HG02642 (cell line): ENCODE data around the gene A1BG.
A peak's percentile ranks its signal among the peaks of the same experiment; 100 is the strongest.
"Not testable (repeated sequence)": the region's sequence is repeated elsewhere in the genome, so short reads cannot be mapped to it uniquely, and the experiment has no call there.

Experiments
- ATAC-seq: cut with Tn5 transposase; IDR thresholded peaks from one replicate; pipeline ENCODE4 v1.9.1; 2021; ENCODE audit warnings: mild to moderate bottlenecking; ENCODE audit not compliant: unreplicated experiment, poor library complexity

The A1BG gene

DNA sequence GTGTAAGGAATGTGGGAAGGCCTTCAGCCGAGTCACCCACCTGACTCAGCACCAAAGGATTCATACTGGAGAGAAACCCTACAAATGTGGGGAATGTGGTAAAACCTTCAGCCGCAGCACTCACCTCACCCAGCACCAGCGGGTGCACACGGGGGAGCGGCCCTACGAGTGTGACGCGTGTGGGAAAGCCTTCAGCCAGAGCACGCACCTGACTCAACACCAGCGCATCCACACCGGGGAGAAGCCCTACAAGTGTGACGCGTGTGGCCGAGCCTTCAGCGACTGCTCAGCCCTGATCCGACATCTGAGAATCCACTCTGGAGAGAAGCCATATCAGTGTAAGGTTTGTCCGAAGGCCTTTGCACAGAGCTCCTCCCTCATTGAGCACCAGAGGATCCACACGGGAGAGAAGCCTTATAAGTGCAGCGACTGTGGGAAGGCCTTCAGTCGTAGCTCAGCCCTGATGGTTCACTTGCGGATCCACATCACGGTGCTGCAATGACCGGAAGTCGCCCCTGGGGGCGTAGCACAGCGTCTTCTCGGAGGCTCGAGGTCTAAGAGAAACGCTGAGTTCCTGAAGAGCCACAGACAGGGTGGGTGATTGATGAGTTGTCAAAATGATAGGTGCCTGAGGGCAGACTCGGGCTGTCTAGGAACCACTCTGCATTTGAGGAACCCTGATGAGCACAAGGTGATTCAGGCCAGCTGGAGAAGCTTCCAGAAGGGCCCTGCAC, 14.3 kb downstream of the A1BG start:
- no peak for ATAC-seq

DNA sequence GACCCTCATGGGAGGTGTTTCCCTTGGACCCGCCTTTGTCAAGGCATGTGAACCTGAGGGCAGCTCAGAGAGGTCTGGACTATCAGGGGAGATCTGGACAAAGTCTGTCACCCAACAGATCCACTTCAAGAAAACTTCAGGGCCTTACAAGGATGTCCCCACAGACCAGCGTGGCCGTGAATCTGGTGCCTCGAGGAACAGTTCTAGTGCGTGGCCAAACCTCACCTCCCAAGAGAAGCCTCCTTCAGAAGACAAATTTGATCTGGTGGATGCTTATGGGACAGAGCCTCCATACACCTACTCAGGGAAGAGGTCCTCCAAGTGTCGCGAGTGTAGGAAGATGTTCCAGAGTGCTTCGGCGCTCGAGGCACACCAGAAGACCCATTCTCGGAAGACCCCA, 15.0 kb downstream of the A1BG start:
- ATAC-seq = no peak

DNA sequence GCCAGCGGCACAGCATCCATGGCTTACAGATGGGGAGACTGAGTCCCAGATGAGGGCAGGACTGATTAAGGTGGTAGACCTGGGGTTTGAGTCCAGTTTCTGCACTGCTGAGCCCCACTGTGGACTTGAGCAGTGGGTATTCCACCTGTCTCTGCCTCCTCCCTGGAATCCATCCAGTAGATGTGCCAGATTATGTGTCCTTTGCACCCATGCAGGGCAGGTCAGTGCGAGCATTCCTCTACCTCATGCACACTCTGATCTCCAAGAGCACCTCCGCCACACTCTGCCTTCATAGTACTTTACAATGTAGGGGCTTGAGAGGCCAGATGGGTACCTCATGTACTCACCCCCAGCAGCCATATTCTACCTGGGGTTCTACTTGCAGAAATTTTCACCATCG, 16.5 kb downstream of the A1BG start:
- ATAC-seq = no peak

DNA sequence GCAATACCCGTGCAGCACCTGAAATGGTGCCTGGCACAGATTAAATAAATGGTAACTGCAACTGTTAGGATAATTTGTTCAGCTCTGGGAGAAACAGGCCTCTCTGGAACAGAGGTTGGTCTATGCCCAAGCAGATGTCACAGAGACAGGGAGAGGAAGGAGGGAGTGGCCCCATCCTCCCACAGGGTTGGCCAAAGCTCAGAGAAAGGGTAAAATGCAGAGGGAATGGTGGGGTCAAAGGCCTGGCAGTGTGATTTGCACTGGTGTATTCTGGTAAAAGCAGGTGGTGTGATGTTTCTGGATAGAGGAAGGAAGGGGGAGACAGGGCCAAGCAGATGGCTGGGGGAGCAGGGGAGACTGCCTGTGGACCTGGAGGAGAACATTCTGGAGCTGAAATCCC, 17.1 kb downstream of the A1BG start:
- no peak for ATAC-seq

DNA sequence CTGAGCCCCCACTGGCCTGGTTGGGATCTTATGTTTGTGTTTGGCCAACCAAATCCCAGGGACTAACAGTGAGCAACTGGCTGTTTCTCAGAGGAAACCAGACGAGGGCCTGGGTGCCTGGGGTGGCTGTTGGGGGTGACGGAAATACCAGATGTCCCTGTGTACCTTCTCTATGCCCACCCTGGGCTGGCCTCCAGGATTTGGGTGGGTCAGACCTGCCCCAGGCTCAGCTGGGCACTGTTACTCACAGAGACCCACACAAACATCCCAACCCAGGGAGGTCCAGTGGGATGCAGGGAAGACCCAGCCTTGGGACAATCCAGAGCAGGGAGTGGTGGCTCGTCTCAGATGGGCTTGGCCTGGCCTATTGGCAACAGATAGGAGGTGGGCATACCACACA, 17.7 kb downstream of the A1BG start:
- no peak for ATAC-seq

DNA sequence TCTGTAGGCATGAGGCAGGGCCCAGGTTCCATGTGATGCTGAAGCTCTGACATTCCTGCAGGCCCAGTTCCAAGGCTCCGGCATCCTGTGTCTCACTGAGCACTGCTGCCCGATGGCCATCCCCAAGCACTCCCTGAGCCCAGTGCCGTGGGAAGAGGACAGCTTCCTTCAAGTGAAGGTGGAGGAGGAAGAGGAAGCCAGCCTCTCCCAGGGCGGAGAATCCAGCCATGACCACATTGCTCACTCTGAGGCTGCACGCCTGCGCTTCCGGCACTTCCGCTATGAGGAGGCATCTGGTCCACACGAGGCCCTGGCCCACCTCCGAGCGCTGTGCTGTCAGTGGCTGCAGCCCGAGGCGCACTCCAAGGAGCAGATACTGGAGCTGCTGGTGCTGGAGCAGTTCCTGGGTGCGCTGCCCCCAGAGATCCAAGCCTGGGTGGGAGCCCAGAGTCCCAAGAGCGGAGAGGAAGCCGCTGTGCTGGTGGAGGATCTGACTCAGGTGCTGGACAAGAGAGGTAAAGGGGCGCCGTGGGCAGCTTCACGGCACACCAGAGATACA, 18.5 kb downstream of the A1BG start:
- ATAC-seq = no peak

DNA sequence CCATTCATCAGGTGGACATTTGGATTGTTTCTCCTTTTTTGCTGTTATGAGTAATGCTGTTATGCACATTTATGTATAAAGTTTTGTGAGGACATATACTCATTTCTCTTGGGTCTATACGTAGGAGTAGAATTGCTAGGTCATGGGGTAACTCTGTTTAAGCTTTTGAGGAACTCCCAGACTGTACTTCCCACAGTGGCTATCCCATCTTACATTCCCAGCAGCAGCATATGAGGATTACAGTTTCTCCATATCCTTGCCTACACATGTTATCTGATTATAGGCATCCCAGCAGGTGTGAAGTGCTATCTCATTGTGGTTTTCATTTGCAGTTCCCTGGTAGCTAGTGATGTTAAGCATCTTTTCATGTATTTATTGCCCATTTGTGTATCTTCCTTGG, 20.6 kb downstream of the A1BG start:
- ATAC-seq = no peak

DNA sequence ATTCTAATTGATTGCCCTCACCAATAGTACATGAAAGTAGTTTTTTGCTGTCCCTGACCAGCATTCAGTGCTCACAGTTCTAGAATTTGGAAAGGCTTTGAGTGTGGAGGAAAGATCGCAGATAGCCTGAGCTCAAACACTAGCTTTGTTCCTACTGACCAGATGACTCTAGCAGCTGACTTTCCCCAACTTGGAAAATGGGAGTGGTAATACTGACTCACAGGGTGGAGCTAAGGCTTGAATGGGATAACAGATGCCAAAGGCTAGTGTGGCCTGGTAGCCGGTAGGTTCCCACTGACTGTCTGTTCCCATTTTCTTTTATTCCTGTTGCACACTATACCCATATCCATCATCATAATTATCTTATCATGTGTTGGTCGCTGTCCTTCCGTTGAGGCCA, 22.8 kb downstream of the A1BG start:
- no peak for ATAC-seq

DNA sequence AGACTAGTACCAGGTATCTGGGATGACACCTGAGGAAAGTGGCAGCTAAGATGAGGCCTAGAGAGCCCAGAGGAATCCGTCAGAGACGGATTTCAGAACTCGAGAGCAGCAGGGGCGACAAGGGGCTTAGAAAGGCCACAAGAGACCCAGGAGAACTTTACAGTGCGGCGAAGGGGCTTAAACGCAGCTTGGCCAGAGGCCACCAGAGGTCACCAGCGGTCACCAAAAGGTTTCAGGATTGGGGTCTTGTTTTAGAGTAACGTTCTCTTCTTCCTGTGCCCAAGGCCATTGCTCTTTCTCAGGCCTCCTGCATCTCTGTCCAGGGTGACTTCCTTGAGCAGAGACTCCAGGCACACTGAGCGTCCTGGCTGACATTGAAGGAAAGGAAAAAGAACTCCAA, 24.3 kb downstream of the A1BG start:
- ATAC-seq = no peak

DNA sequence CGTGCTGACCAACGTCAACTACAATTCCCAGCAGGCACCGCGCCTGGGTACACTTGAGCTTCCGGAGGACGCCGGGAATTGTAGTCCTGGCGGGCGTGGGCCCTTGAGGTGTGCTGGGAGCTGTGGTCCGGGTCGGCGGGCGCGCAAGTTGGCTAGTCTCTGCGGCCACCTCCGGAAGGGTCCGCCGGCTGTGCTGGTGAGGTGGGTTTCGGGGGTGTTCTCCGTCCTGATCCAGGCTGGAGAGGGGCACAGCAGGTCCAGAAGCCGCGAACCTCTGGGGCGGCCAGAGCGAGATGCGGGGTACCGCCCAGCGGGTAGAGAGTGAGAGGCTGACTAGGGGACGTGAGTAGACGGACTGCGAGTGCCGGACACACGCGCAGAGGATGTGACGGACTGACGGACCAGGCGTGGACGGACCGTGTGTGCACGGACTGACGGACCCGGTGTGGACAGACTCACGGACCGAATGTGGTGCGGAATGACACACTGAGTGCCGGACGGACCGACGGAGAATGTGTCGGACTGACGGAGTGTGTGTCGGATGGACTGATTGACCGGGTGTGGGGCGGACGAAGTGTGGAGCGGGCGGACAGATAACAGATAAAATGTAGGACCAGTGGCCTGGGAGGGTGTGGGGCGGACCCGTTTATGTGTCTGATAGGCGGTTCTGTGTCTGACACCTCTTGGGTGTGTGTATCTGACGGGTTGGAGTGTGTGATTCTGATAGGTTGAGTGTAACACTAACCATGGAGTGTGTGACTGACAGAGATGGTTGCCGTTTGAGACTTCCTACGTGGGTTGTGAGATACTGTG, 26.2 kb downstream of the A1BG start, which contains the start of gene ZSCAN22:
TSS of gene ZSCAN22 (plus strand) at position 81 of the 813 bp plus-strand sequence. CDS start 7,809 bp downstream, outside the sequence.
- ATAC-seq = peak; percentile 88

DNA sequence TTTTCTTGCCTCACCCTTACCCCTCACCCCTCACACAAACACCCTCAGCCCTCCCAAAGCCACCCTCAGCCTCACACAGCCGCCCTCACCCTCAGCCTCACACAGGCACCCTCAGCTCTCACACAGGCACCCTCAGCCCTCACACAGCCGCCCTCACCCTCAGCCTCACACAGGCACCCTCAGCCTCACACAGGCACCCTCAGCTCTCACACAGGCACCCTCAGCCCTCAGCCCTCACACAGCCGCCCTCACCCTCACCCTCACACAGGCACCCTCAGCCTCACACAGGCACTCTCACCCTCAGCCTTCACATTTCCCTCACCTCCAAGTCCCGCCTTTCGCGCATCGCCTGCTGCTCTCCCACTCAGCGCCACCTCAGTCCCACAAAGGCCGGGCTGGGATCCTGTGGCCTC, 26.8 kb downstream of the A1BG start:
- peak; percentile 1 for ATAC-seq

DNA sequence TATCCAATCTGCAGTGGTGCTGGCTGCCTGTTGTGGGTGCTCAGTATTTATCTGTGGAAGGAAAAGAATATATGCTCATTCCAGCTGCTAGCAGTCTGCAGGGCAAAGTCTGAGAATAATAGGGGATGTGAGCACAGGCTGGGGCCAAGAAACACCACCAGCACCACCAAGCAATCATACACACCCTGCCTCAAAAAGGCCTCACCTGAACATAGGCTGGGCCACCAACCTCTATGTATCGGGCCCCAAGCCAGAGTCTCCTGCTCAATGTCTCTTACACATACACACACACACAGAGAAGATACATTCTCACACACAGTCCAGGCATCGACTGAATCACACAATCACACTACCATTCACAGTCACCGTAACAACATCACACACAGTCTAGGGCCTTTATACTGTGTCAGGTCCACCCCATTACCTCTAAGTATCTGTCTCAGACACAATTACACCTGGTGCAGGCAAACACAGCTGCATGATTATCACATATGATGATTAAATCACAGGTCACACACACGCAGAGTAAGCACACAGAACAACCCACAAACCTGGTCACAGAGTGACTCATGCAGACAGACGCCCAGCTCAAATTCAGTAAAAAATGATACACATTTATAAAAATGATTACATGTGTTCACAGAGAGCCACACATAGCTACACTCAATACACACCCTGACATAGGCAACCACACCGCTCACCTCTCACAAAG, 27.8 kb downstream of the A1BG start:
- ATAC-seq = no peak

DNA sequence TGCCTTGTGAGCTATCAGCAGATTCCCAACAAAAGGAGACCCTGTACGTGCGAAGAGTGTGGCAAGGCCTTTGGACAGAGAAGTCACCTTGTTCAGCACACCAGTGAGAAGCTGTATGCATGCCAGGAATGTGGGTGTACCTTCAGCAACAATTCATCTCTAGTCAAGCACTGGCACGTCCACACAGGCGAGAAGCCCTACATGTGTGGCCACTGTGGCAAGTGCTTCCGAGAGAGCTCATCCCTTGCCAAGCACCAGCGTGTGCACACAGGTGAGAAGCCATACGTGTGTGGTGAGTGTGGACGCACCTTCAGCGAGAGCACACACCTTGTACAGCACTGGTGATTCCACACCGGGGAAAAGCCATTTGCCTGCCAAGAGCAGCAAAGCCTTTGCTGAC, 34.1 kb downstream of the A1BG start:
- ATAC-seq = no peak

DNA sequence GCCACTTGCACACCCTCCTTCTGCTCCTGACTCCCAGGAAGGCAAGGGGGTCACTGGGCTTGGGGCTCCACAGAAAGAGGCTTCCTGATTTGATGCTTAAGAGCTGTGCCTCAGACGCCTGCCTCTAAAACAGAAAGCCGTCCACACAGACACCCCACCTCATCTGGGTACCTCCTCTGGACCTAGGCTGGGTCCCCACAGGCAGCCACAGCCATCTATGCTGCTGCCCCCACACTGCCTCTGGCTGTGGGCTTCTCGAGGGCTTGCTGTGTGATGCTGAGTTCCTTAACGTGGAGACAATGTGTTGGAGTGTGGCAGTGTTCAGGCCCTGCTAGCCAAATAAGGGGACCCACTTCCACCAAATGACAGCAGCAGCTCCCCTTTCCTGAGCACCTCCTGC, 35.0 kb downstream of the A1BG start:
- ATAC-seq = no peak

DNA sequence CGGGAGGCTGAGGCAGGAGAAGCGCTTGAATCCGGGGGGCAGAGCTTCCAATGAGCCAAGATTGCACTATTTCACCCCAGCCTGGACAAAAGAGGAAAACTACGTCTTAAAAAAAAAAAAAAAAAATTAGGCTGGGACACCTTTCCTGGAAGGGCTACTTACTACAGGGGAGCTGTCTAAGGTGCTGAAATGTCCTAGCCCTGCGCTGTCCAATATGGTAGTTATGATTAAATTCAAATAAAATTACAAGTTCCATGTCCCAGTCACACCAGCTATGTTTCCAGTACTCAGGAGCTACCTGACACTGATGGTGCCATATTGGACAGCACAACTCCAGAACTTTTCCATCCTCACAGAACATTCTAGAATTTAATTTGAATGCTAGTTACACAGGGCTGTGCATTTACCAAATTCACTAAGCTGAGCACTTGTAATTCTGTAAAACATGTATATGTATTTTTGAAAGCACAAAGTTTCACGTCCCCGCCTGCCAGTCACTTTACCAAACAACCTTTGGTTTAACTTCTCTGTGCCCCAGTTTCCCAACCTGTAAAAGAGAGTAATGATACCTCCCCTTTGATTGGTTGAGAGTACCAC, 35.7 kb downstream of the A1BG start:
- ATAC-seq = no peak

DNA sequence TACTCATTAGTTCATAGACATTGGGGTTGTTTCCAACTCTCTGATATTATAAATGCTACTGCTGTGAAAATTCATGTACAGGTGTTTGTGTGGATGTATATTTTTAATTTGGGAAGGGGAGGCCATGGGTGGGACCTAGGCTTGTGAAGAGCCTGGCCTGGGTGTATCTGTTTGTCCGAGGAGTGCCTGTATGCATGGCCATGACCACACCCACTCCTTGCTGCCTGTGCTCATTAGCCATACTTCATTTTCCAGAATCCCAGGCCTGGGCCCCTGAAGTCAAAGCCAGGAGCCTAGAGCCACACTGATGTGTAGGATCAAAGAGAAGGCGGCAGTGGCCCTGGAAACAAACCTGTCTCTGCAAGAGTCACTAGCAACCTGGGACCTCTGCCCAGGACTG, 37.7 kb downstream of the A1BG start:
- no peak for ATAC-seq

DNA sequence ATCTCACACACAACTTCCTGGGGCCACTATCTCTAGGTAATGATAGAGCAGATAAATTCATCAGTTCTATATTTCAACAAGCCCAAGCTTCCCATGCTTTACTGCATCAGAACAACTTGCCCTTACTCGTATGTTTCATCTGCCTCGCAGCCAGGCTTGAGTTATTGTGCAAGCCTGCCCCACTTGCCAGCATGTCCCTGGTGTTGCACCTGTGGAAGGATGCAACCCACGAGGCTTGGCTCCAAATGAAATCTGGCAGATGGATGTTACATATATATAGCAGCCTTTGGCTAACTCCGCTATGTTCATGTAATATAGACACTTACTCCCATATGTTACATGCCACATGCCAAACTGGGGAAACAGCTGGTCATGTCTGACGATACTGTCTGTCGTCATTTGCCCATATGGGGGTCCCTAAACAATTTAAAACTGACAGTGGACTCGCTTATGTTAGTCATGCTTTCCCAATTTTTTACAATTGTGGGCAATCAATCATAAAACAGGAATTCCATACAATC, 41.9 kb downstream of the A1BG start:
- no peak for ATAC-seq

DNA sequence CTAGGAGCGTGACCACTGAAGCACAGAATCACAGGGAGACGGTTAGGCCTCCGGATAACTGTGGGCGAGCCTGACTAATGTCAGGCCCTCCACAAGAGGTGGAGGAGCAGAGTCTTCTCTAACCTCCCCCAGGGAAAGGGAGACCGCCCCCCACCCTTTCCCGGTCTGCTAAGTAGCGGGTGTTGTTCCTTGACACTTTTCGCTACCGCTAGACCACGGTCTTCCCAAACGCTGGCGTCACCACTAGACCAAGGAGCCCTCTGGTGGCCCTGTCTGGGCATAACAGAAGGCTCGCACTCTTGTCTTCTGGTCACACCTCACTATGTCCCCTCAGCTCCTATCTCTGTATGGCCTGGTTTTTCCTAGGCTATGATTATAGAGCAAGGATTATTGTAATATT, 42.6 kb downstream of the A1BG start:
- not testable (repeated sequence) for ATAC-seq

DNA sequence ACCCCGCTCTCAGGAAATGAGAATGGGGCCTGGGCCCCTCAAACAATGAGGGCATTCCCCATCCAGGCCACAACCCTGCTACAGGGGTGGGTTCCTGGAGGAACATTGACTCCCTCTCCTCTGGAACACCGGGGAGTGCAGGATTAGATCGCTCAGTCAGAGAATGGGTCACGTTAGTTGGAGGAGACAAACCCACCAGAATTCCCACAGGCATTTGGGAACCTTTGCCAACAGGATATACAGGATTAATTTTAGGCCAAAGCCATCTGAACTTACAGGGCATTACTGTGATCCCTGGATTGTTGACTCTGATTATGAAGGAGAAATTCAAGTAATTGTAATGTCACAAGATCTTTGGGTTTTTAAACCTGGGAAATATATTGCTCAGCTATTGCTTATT, 45.6 kb downstream of the A1BG start:
- no peak for ATAC-seq

DNA sequence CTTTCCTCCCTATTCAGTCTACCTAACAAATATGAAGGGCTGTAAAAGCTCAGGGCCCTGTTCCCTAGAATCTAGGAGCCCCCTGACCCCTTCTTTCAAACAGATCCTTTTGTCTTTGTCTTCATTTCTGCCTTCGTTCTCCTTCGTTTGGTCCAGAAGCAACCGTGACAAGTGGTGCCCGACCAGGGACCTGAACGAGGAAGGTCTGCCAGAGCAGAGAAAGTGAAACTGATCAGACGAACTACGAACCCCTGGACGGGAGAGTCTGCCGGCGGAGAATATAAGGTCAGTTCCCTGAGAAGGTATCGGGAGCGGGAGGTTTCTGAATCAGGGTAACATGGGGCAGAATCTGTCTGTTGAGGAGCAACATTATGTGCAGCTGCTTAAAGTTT, 47.4 kb downstream of the A1BG start:
- ATAC-seq = no peak
